ENCODE measurements around the gene BAZ2B. TPM values are rescaled to one million over a fixed set of nuclear protein-coding genes. Genes with fewer than 3 reads are reported as not detected.

BAZ2B gene
- total RNA-seq, 1 donor from 2014 or later: 76.2 TPM

DNA sequence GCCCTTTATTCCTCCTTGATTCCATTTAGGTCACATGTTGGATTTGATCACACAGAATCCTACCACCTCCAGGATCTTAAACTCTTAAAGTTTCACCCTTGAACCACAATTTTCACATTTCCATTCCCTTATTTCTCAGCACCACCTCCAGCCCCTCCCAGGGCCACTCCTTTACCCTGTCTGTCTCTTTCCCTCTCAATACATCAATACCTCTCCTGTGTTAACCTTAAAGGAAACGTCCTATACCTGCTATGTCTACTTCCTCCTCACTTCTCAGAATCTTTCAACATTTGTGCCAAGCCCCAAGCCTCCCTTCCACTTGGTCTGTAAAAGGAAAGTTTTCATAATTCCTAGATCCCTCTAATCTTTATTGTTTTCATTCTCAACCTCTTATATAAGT lies 158.8 kb downstream of the BAZ2B start:
- H3K4me1 ChIP-seq (ENCODE audit: control insufficient read depth in 3 of 3, insufficient read depth in 3 of 3, low read length in 3 of 3): no peaks in the 10 kb centered on the region
- H3K4me3 ChIP-seq (ENCODE audit: low read length in 3 of 3): no peak overlapping the region

DNA sequence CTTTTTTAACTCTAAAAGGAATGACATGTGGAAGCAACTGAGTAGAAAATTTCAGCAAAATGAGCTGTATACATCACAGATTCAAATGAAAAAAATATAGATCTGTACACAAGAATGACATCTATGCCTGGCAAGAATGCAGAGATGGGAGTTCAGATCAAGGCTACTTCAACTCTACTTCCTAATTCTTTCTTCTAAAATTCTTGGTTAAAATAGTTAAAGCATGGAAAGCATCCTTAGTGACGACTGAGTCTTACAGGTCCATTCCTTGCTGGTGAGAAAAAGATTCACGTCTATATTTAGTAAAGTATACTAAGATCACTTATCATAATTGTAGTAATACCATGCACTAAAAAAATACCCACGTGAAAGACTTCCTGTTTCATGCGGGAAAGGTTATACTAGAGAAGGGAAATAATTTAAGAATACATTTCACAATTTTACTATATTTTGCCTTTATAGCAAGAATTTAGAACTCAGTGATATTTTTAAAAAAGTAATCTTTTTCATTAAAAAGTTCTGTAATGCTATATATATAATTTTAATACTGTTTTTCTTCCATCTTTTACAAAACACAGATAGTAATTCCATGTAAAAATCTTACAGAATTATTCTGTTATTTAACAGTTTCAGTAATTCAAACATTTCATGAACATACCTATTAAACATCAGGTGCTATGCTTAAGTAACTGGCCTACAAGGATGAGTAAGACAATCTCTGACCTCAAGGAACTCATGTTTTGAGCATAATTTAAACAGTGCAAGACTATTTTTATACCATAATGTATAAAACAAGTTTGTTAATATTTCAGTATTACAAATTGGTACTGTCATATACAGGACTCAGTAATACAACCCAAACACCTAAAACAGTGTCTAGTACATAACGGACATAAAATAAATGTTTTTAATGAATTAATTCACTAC lies 159.6 kb downstream of the BAZ2B start:
- Histone ChIP-seq H3K4me1 (ENCODE audit: control insufficient read depth in 3 of 3, insufficient read depth in 3 of 3, low read length in 3 of 3) (no peaks in the 10 kb centered on the region), H3K4me3 (ENCODE audit: low read length in 3 of 3) (no peak overlapping the region), H3K9ac (ENCODE audit: low read depth in 1 of 3, low read length in 3 of 3) (no peak overlapping the region), H3K27me3 (ENCODE audit: control insufficient read depth in 3 of 3, insufficient read depth in 3 of 3, low read length in 3 of 3) (no peaks in the 10 kb centered on the region), H3K27ac (ENCODE audit: low read depth, low read length) (no peak overlapping the region), H3K36me3 (ENCODE audit: control insufficient read depth in 3 of 3, insufficient read depth in 3 of 3, low read length in 3 of 3) (no peaks in the 10 kb centered on the region), H3K9me3 (ENCODE audit: control insufficient read depth in 3 of 3, low read length in 3 of 3) (no peaks in the 10 kb centered on the region)

More for the DNA sequence above, 158.8 kb downstream of the BAZ2B start:
- Histone ChIP-seq H3K36me3 (ENCODE audit: control insufficient read depth in 3 of 3, insufficient read depth in 3 of 3, low read length in 3 of 3) (no peaks in the 10 kb centered on the region), H3K27ac (ENCODE audit: low read depth, low read length) (no peak overlapping the region), H3K9me3 (ENCODE audit: control insufficient read depth in 3 of 3, low read length in 3 of 3) (no peaks in the 10 kb centered on the region), H3K9ac (ENCODE audit: low read depth in 1 of 3, low read length in 3 of 3) (no peak overlapping the region), H3K27me3 (ENCODE audit: control insufficient read depth in 3 of 3, insufficient read depth in 3 of 3, low read length in 3 of 3) (no peaks in the 10 kb centered on the region)

DNA sequence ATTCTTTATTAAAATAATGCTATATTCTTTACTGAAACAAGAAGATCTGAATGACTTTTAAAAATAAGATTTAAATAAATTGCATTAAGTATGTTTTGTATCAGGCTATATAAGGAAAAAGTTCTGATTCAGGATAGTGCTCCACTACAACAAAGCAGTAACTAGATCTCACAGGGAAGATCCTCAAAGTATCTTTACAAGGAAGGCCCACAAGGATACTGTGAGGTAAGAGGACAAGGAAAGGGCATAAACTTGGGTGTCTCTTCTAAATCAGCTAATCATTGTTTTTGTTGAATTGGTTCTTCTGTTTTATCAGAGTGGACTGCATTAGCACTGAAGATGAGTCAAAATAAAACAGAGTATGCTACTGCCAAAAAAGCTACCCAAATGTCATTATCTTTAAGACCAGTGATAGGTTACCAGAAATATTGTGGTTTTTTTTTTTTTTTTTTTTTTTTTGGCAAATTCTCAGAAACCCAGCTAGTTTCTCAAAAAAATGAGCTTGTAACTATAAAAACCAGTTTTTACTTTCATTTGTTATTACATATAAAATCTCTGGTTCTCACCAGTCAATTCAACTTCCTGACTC lies 160.9 kb downstream of the BAZ2B start:
- no peaks in the 10 kb centered on the region for H3K27me3 ChIP-seq (ENCODE audit: control insufficient read depth in 3 of 3, insufficient read depth in 3 of 3, low read length in 3 of 3)
- H3K4me1 ChIP-seq (ENCODE audit: control insufficient read depth in 3 of 3, insufficient read depth in 3 of 3, low read length in 3 of 3): no peaks in the 10 kb centered on the region
- no peak overlapping the region for H3K4me3 ChIP-seq (ENCODE audit: low read length in 3 of 3)
- H3K27ac ChIP-seq (ENCODE audit: low read depth, low read length): no peak overlapping the region
- no peaks in the 10 kb centered on the region for H3K36me3 ChIP-seq (ENCODE audit: control insufficient read depth in 3 of 3, insufficient read depth in 3 of 3, low read length in 3 of 3)
- H3K9me3 ChIP-seq (ENCODE audit: control insufficient read depth in 3 of 3, low read length in 3 of 3): no peaks in the 10 kb centered on the region
- H3K9ac ChIP-seq (ENCODE audit: low read depth in 1 of 3, low read length in 3 of 3): no peak overlapping the region

DNA sequence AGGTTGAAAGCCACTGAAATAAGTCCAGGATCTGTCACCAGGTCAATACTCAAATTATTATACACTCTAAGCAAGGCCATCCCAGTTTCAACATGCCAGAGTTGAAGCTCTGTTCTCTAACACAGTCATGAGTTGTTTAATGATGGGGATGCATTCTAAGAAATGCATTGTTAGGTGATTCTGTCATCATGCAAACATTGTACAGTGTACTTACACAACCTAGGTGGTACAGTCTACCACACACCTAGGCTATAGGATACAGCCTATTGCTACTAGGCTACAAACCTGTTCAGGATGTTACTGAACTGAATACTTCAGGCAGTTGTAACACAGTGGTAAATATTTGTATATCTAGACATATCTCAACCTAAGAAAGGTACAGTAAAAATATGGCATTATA lies 162.2 kb downstream of the BAZ2B start:
- H3K27ac ChIP-seq (ENCODE audit: low read depth, low read length): no peak overlapping the region

DNA sequence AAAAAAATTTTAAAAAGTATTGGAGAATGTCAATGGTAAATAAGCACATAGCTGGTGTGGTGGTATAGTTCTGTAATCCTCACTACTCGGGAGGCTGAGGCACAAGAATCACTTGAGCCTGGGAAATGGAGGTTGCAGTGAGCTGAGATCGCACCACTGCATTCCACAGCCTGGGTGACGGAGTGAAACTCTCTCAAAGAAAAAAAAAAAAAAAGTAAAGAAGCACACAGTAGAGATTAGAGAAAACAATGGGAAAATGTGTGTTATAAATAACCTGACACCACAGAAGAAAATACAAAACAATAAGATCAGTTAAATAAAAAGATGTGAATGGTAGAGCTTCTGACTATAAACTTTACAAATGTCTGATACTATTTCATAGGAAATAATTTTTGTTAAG lies 166.2 kb downstream of the BAZ2B start:
- no peaks in the 10 kb centered on the region for H3K4me1 ChIP-seq (ENCODE audit: control insufficient read depth in 3 of 3, insufficient read depth in 3 of 3, low read length in 3 of 3)
- H3K27ac ChIP-seq (ENCODE audit: low read depth, low read length): no peak overlapping the region
- no peak overlapping the region for H3K4me3 ChIP-seq (ENCODE audit: low read length in 3 of 3)
- no peak overlapping the region for H3K9ac ChIP-seq (ENCODE audit: low read depth in 1 of 3, low read length in 3 of 3)
- no peaks in the 10 kb centered on the region for H3K9me3 ChIP-seq (ENCODE audit: control insufficient read depth in 3 of 3, low read length in 3 of 3)
- no peaks in the 10 kb centered on the region for H3K27me3 ChIP-seq (ENCODE audit: control insufficient read depth in 3 of 3, insufficient read depth in 3 of 3, low read length in 3 of 3)
- H3K36me3 ChIP-seq (ENCODE audit: control insufficient read depth in 3 of 3, insufficient read depth in 3 of 3, low read length in 3 of 3): peaks cover 7 to 16% (median 7%) of the 10 kb centered on the region in 3 donors

More for the DNA sequence above, 162.2 kb downstream of the BAZ2B start:
- Histone ChIP-seq H3K36me3 (ENCODE audit: control insufficient read depth in 3 of 3, insufficient read depth in 3 of 3, low read length in 3 of 3) (no peaks in the 10 kb centered on the region), H3K4me1 (ENCODE audit: control insufficient read depth in 3 of 3, insufficient read depth in 3 of 3, low read length in 3 of 3) (no peaks in the 10 kb centered on the region), H3K4me3 (ENCODE audit: low read length in 3 of 3) (no peak overlapping the region), H3K9me3 (ENCODE audit: control insufficient read depth in 3 of 3, low read length in 3 of 3) (no peaks in the 10 kb centered on the region), H3K27me3 (ENCODE audit: control insufficient read depth in 3 of 3, insufficient read depth in 3 of 3, low read length in 3 of 3) (no peaks in the 10 kb centered on the region), H3K9ac (ENCODE audit: low read depth in 1 of 3, low read length in 3 of 3) (no peak overlapping the region)

DNA sequence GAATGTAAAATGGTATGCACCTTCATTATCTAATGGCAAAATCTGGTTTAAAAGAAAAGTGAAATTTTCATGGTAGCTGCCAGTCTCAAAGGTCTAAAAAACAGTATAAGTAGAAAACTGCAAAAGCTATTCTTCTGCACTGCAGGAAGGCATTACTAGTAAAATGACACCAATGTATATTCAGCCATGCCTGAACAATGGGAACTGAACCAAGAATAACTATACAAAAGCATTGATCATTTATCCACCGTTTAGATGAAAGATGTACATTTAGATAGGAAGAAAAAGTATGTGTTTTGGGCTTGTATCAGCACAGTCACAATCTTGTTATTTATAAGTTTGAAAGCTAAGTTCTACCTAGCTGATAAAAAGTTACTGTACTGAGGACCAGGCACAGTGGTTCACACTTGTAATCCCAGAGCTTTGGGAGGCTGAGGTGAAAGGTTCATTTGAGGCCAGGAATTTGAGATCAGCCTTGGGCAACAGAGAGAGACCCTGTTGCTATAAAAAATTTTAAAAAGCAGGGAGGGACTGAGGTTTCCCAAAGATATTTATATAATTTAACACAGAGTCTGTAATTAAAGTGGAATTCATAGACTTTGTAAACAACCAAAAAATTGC lies 166.7 kb downstream of the BAZ2B start:
- Histone ChIP-seq H3K27me3 (ENCODE audit: control insufficient read depth in 3 of 3, insufficient read depth in 3 of 3, low read length in 3 of 3) (no peaks in the 10 kb centered on the region), H3K4me1 (ENCODE audit: control insufficient read depth in 3 of 3, insufficient read depth in 3 of 3, low read length in 3 of 3) (no peaks in the 10 kb centered on the region), H3K27ac (ENCODE audit: low read depth, low read length) (no peak overlapping the region), H3K36me3 (ENCODE audit: control insufficient read depth in 3 of 3, insufficient read depth in 3 of 3, low read length in 3 of 3) (peaks cover 7 to 17% (median 12%) of the 10 kb centered on the region in 3 donors), H3K4me3 (ENCODE audit: low read length in 3 of 3) (no peak overlapping the region), H3K9ac (ENCODE audit: low read depth in 1 of 3, low read length in 3 of 3) (no peak overlapping the region), H3K9me3 (ENCODE audit: control insufficient read depth in 3 of 3, low read length in 3 of 3) (no peaks in the 10 kb centered on the region)

DNA sequence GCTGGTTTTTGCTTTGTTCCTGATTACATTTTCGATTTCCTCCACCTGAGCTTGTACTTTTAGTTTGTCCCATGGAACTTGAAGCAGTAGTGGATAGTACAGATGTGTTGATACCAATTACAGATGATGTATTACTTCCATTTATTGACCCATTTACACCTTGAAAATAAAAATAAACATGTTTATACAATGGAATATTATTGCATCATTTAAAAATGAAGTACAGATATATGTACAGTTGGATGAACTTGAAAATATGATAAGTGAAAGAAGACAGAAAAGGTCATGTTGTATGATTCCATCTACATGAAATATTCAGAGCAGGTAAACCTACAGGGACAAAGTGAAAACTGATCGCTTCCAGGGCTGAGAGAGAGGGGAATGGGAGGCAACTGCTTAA lies 169.5 kb downstream of the BAZ2B start:
- Histone ChIP-seq H3K9me3 (ENCODE audit: control insufficient read depth in 3 of 3, low read length in 3 of 3) (no peaks in the 10 kb centered on the region), H3K4me3 (ENCODE audit: low read length in 3 of 3) (no peak overlapping the region), H3K9ac (ENCODE audit: low read depth in 1 of 3, low read length in 3 of 3) (no peak overlapping the region), H3K27me3 (ENCODE audit: control insufficient read depth in 3 of 3, insufficient read depth in 3 of 3, low read length in 3 of 3) (no peaks in the 10 kb centered on the region), H3K27ac (ENCODE audit: low read depth, low read length) (no peak overlapping the region), H3K4me1 (ENCODE audit: control insufficient read depth in 3 of 3, insufficient read depth in 3 of 3, low read length in 3 of 3) (no peaks in the 10 kb centered on the region), H3K36me3 (ENCODE audit: control insufficient read depth in 3 of 3, insufficient read depth in 3 of 3, low read length in 3 of 3) (peaks cover 10 to 33% (median 19%) of the 10 kb centered on the region in 3 donors)

DNA sequence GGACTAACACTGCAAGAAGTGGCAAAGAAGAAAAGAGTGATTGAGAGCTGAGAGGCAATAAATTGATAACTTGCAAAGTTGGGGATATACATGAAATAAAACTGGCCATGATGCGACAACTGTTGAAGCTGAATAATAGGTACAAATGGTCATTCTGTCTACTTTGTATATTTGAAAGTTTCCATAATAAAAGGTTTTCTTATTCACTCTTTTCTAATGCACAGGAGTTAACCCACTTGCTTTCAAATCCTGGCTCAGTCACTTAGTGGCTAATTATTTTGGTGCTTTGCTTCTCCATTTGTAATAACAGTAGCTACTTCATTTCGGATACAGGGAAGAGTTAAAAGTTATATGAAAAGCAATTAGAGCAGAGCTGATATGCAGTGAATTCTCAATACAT lies 170.1 kb downstream of the BAZ2B start:
- H3K36me3 ChIP-seq (ENCODE audit: control insufficient read depth in 3 of 3, insufficient read depth in 3 of 3, low read length in 3 of 3): peaks cover 10 to 33% (median 19%) of the 10 kb centered on the region in 3 donors
- H3K4me3 ChIP-seq (ENCODE audit: low read length in 3 of 3): no peak overlapping the region
- H3K27me3 ChIP-seq (ENCODE audit: control insufficient read depth in 3 of 3, insufficient read depth in 3 of 3, low read length in 3 of 3): no peaks in the 10 kb centered on the region
- H3K9me3 ChIP-seq (ENCODE audit: control insufficient read depth in 3 of 3, low read length in 3 of 3): no peaks in the 10 kb centered on the region
- H3K4me1 ChIP-seq (ENCODE audit: control insufficient read depth in 3 of 3, insufficient read depth in 3 of 3, low read length in 3 of 3): no peaks in the 10 kb centered on the region
- no peak overlapping the region for H3K9ac ChIP-seq (ENCODE audit: low read depth in 1 of 3, low read length in 3 of 3)
- H3K27ac ChIP-seq (ENCODE audit: low read depth, low read length): no peak overlapping the region

DNA sequence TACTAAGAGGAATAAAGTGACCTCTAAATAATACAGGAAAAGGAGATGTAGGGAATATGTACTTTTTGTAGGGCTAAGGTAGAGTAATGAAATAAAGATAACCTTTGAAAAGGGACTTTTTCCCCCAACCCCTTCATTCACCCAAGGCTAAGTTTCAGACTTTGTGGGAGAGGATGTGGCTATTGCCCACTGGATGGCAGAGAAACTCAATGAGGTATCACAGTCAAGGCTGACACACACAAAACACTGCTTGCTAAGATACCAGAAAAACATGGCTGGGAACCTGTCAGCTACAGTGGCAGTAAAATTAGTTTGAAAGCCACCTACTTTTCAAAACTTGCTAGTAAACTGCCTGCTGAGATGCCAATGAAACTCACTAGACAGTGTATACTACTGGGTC lies 171.0 kb downstream of the BAZ2B start:
- H3K9ac ChIP-seq (ENCODE audit: low read depth in 1 of 3, low read length in 3 of 3): no peak overlapping the region

DNA sequence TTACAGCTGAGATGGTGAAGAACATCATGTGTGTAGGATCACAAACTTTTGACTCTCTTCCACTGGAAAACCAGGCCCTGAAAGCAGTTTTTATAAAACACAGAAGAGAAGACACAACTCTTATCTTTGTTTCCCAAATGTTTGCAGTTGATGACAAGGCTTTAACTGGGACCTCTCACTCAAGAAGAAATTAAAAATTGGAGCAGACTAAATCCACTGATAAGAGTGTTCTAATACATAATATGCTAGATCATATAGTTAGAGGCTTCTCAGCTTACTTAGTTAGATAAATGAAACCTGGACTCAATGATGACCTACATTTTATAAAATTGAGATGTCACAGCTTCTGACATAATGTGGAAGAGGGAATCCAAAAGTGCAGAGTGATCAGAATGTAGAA lies 171.6 kb downstream of the BAZ2B start:
- Histone ChIP-seq H3K4me3 (ENCODE audit: low read length in 3 of 3) (no peak overlapping the region), H3K9ac (ENCODE audit: low read depth in 1 of 3, low read length in 3 of 3) (no peak overlapping the region), H3K27me3 (ENCODE audit: control insufficient read depth in 3 of 3, insufficient read depth in 3 of 3, low read length in 3 of 3) (no peaks in the 10 kb centered on the region), H3K4me1 (ENCODE audit: control insufficient read depth in 3 of 3, insufficient read depth in 3 of 3, low read length in 3 of 3) (no peaks in the 10 kb centered on the region), H3K36me3 (ENCODE audit: control insufficient read depth in 3 of 3, insufficient read depth in 3 of 3, low read length in 3 of 3) (peaks cover 10 to 33% (median 19%) of the 10 kb centered on the region in 3 donors), H3K27ac (ENCODE audit: low read depth, low read length) (no peak overlapping the region), H3K9me3 (ENCODE audit: control insufficient read depth in 3 of 3, low read length in 3 of 3) (no peaks in the 10 kb centered on the region)

More for the DNA sequence above, 171.0 kb downstream of the BAZ2B start:
- no peak overlapping the region for H3K4me3 ChIP-seq (ENCODE audit: low read length in 3 of 3)
- no peak overlapping the region for H3K27ac ChIP-seq (ENCODE audit: low read depth, low read length)
- H3K36me3 ChIP-seq (ENCODE audit: control insufficient read depth in 3 of 3, insufficient read depth in 3 of 3, low read length in 3 of 3): peaks cover 10 to 33% (median 19%) of the 10 kb centered on the region in 3 donors
- no peaks in the 10 kb centered on the region for H3K4me1 ChIP-seq (ENCODE audit: control insufficient read depth in 3 of 3, insufficient read depth in 3 of 3, low read length in 3 of 3)
- no peaks in the 10 kb centered on the region for H3K9me3 ChIP-seq (ENCODE audit: control insufficient read depth in 3 of 3, low read length in 3 of 3)
- H3K27me3 ChIP-seq (ENCODE audit: control insufficient read depth in 3 of 3, insufficient read depth in 3 of 3, low read length in 3 of 3): no peaks in the 10 kb centered on the region
